Right ventricle myocardium superior (tissue), 1 donor: ENCODE data around the gene FAM120B. TPM values are rescaled to one million over a fixed set of nuclear protein-coding genes. Genes with fewer than 3 reads are reported as not detected.

Source experiments
- ATAC-seq: fragments of 200-7000 bp; cut with Tn5 transposase; one replicate; pipeline ENCODE4 v1.9.1; 2020; ENCODE audit warnings: mild to moderate bottlenecking; ENCODE audit not compliant: poor library complexity
- DNase-seq: peaks from one replicate; pipeline ENCODE4 v3.0.0-alpha.2; 2020
- intact Hi-C: fragments of 100-400 bp; cut with DNase I; formaldehyde crosslinking; loops from one replicate; pipeline ENCODE4 v1.11.2; 2022
- total RNA-seq: library from RNA; stranded (reverse); fragmentation: NEBNext Ultra II Directional; extraction: Animal tissue kit (Norgen Biotek cat#: 25700); gene quantifications from one replicate; pipeline ENCODE4 v1.2.1, GENCODE V29; 2021
- donor health status: DM: no; HTN: yes; CAD: no; lungs with severe emphysema.

The FAM120B gene
- total RNA-seq, 1 donor from 2014 or later: 16.5 TPM

DNA sequence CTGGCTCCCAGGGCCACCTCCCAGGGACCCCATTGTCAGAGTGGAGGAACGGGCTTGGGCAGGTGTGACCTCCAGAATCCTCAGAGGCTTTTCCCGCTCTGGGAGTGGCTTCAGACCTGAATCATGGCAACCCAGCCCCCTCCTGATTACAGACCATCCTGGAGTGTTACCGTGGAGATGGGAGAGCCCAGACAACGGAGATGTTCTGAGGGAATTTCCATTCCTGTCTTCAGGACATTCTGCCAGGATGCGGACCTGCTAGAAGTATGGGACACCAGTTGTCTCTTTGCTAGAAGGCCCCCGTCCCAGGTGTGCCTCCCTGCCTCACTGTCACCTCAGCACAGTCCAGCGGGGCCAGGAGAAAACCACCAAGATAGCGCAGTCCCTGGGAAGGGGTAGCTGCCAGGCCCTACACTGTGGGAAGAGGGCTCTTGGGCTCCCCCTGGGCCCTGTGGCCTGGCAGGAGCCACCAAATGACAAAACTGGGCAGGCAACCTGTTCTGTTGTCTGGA, 136.6 kb downstream of the FAM120B start:
- DNase-seq: no peak
- ATAC-seq: no peak
- intact Hi-C loops: no loop called here

GRCh38 chr6:170444056-170444591, 137.6 kb downstream of the FAM120B start:
- ATAC-seq (no peak), DNase-seq (no peak)
- intact Hi-C loops: no loop called here

DNA sequence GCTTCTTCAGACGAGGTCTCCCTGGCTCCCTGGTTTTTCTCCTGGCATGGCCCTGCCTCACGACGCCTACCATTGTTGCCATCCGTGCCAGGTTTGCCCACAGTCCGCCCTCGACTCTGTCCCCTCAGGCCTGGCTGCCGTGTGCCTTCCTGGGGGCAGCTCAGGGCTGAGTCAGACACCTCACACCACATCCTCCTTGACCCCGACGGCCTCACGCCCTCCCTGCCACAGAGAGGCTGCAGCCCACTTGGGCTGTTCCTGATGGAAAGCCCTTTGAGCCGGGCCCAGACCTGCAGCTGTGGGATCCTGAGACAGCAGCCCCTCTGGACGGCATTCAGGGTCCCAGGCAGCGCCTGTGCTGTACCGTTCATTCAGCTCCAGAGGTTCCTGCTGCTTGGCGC, 138.3 kb downstream of the FAM120B start:
- DNase-seq (no peak), ATAC-seq (no peak)
- intact Hi-C loops: no loop called here

- DNase-seq (no peak), ATAC-seq (peak; percentile 81)
- intact Hi-C loops: no loop called here
These were observed 138.9 kb downstream of the FAM120B start for GRCh38 chr6:170445487-170445886.

DNA sequence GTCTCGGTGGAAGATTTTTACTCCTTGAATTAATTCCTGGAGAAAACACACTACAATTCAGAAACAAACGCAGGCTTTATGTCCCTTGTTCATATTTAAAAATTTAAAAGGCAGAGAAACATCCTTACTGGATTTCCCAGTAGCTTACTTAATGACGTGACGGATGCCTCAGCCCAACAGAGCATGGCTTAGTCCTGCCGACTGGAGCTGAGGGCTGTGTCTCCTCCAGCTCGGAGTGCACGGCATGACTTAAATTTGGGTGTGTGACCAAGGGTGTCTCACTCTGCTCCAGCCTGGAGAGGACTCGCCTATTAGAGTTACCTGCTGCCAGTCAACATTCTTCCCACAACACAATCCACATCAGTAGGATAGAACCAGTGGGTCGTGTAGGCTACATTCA, 139.4 kb downstream of the FAM120B start:
- peak; percentile 51 for ATAC-seq
- no peak for DNase-seq
- intact Hi-C loops: no loop called here

DNA sequence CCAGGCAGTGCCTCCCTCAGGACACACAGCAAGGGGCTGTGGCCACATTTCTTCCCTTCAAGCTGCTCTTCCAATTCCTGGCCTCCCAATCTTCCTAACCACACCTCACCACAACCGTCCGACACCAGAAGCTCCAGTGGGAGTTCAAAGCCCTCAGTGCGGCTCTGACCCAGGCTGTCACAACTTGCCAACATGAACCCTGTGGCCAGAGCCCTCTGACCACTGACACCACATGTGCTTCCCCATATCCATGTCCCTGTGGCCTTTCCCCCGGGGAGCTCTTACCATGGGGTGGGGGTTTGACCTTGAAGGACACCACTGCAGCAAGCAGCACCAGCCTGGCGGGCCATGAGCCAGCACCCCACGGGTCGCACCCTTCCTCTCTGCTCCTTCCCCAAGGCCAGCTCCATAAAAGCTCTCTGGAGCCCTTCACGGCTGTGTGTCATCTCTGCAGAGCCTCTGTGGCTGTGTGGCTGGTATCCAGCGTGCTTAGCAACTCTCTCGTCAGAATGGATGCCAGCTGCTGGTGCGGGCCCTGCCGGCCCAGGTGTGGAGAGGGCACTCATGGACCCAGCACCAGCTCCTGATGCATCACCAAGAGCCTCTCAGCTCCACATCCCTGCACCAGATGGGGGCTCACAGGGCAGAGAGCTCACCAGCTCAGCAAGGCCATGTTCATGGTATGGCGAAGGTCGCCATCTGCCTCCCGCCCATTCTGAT, 140.4 kb downstream of the FAM120B start:
- ATAC-seq: no peak
- intact Hi-C loops: no loop called here
- DNase-seq: no peak

DNA sequence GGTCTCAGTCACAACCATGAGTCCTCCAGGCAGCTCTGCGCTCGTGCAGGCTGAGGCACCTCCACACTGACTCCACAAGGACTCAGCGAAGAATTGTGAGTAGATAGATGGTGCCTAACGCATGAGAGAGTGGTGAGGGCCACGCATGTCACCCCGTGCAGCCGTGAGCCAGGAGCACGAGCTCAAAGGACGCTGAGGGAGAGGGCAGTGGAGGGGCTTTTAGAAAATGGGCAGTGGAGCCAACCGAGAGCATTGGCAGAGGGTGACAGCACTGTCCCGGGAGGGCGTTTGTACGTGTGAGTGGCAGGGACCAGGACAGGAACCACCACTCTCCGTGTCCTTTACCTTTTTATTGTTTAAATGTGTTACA, 141.0 kb downstream of the FAM120B start:
- intact Hi-C loops: no loop called here
- DNase-seq: no peak
- no peak for ATAC-seq

DNA sequence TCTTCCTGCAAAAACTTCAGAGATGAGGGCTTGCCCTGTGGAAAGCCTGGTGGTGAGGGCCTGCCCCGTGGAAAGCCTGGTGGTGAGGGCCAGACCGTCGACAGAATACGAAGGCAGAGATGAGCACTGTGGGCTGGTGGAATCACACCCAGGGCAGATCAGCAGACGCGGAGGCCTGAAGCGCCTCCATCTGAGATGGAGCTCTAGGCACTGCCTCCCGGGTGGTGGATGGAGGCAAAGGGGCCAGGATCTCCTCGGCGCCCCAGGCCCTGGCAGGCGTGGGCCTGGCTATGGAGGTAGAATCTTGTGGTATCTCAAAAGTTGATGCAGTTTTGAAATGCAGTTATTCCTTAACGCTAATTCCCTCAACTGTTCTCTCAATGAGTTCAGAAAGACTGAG, 141.8 kb downstream of the FAM120B start:
- DNase-seq: no peak
- intact Hi-C loops: no loop called here

DNA sequence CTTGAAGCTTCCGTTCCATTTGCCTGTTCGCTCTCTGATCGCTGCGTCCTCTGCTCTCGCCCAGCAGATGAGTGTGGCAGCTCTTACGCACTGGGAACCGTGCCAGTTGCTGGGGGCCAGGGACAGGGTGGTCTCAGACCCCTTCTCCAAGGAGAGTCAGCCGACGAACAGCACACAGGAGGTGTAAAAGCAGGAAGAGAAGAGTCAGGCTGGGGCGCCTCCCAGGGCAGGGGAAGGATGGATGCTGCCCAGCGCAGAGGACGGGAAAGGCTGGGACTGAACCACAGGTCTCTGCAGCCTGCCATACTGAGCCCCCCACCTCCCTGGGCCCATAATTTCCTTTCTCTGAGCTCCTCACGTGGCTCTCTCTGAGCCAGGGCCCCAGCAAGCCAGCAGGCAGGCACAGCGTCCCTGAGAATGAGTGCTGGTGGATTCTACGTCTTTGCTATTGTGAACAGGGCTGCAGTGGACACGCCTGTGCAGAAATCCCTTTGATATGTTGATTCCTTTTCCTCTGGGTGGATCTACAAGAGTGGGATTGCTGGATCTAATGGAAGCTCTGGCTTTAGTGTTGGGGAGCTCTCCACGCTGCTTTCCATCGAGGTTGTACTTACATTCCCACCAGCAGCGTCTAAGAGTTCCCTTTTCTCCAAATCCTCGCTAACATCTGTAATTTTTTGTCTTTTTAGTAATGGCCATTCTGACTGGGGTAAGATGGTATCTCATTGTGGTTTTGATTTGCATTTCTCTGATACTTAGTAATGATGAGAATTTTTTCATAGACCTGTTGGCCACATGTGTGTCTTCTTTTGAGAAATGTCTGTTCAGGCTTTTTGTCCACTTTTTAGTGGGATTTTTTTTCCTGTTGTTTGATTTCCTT, 142.4 kb downstream of the FAM120B start:
- DNase-seq (no peak), ATAC-seq (no peak)
- intact Hi-C loops: no loop called here

More for the DNA sequence above, 141.8 kb downstream of the FAM120B start:
- ATAC-seq: no peak

DNA sequence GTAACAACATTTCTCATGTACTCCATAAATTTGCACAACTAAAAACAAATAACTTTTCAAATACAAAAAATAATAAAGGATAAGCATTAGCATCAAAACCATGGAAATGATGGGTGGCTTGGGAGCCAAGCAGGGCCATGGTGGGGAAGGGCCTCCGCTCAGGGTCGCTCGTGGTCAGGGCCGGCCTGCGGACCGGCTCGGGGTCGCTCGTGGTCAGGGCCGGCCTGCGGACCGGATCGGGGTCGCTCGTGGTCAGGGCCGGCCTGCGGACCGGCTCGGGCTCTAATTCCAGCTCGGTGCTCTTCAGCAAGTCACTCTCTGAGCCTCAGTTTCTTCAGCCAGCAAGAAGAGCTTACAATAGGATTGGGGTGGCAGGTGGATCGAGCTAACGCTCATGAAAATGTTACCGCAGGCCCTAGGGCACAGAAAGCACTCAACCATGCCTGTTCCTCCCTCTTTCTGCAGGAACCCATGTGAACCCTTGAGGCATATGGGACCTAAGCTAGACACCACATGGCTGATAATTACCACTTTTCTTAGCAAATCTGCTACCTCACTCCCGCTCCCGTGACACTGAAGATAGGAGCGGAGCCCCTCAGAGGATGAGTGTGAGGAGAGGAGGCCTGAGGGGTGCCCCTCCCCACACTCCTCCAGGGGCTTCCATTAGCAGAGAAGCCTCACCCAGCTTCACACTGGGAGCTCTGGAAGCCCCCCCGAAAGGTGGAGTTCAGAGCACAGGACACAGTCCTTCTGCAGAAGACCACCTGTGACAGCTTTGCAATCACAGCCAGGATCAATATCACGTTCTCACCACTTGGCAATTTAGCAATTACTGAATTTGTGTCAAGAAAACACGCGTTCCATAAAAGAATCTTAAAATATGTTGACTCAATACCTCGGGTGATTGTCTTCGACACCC, 143.5 kb downstream of the FAM120B start:
- no peak for ATAC-seq
- intact Hi-C loops: no loop called here
- DNase-seq: no peak

GRCh38 chr6:170450916-170451761, 144.6 kb downstream of the FAM120B start:
- ATAC-seq (peak; percentile 11), DNase-seq (no peak)
- intact Hi-C loops: no loop called here

DNA sequence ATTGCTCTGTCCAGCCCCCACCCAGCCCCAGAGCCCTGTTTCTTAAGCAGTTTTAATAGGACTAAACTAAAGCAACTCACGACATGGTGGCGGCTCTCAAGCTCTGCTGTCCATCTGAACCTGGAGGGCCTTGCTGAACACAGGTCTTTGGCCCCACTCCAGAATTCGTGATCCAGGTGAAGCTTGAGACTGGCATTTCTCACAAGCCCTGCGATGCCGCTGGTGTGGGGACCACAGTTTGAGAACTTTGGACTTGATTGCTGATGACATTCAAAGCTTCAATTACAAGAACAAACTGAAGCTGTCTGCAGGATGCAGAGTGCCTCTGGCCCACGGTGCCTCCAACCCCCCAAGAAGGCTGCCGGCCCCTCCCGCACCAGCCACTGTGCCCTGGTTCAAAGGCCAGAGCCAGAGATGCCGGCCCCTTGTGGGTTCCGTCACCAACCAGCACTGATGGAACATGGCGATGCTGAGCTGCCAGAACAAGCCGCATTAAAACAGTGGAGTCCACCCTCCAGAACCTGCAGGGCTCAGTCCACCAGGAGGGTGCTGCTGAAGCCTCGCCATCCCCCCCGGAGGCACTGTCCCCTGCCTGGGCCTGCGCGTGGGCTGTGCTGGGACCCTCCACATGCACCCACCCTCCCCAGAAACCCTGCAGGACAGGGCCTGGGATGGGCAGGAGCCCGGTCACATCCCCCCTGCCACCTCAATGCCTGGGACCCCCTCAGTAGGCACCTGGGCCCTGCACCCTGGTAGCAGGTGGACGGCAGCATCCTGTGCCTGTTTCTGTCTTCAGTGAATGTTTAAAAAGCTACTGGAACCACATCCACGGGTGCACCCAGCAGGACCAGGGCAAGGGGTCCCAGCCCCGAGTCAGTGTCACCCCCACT, 145.4 kb downstream of the FAM120B start:
- ATAC-seq (no peak), DNase-seq (no peak)
- intact Hi-C loops: no loop called here

GRCh38 chr6:170452767-170453545, 146.4 kb downstream of the FAM120B start:
- intact Hi-C loops: no loop called here
- no peak for ATAC-seq

DNA sequence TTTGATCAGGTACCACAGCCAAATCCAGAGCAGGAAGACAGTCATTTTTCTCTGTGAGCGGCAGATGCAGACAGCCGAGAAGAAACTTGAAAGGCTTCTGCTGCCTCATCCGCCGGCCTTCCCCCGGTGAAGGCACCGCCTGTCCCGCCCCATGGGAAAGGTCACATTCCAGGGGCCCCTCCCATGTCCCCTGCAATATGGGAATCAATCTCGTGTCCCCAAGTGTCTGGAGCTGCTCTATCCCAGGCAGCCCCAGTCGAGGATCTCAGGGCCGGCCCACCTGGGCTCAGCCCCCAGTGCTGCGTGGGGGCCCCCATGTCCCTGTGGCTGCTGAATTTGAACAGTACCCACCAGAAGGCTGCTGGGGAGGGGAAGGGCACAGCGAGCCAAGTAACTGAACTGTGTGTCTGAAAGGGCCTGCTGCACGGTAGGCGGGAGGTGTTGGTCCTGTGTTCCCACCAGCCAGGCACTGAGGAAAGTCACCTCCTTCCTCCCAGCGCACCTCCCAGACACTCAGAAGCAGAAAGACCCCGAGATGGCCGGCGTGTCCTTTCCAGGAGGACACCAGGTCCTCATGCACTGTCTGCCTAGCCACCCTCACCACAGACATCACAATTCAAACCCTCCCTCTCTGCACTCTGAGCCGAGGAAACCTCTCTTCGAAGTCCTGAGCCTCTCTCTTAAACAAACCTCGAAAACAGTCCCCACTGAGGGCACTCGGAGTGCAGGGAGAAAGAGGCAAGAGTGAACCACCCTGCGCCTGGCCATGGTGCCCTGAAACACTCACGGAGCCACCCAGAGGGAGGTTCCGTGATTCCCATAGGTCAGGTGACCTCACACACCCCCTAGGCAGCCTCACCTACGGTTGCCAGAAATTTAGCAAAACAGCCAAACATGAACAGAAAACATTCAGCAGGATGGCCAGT, 147.3 kb downstream of the FAM120B start:
- ATAC-seq (no peak), DNase-seq (no peak)
- intact Hi-C loops: no loop called here

More at GRCh38 chr6:170452767-170453545, 146.4 kb downstream of the FAM120B start:
- no peak for DNase-seq
